ENCODE results near the gene UQCR10.

The UQCR10 gene

DNA sequence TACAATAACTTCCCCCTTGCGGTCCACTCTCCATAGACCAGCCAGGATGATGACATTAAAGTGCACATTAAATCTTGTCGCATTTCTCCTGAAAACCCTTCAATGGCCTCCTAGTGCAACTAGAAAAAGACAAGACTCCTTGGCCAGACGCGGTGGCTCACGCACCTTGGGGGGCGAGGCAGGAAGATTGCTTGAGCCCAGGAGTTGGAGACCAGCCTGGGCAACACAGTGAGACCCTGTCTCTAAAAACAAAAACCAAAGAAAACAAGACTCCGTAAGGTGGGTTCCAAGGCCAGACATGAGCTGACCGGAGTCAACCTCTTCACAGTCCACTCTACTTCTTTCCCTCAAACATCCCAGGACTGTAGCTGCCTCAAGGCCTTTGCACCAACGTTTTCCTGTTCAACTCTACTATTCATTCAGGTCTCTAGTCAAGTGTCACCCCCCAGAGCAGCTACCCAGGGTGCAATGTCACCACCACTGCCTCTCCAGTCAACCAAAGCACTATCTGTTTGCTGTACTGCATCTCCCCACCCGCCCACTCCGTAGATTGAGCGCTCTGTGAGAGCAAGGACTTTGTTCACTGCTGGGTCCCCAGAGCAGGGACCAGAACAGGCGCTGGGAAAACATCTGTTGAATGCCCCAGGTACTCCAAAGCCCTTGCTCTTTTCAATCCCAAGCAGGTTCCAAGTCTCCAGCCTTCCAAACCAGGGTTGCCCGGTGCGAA, 1.1 kb upstream of the UQCR10 start:
- DNase-seq, result no peak

DNA sequence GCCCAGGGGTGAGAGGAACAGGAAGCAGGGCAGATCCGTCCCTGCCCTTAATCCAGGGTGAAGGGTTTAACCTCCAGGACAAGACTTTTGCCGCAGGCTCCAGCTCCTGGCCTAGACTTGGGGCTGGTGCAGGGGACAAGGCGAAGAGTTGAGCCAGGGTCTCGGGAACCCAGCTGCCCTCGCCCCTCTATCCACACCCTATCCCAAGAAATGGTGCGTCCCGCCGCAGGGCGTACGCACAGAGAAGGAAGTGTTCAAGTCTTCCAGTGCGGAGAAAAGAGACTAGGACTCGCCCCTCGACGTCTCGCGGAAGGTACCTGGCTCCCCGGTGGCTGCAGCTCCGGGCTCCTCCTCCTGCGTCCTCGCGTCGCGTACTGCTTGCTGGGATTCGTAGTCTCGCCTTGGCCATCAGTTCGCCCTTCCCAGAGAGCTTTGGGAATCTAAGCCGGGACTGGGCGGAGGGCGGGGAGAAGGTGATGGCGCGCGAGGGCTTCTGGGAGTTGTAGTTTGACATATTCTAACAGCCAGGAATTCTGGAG, 468 bp upstream of the UQCR10 start, which contains the start of gene ZMAT5:
TSS of gene ZMAT5 (minus strand) at position 376 of the 539 bp plus-strand sequence. CDS start 18,463 bp downstream, outside the sequence.
- peak; percentile 90 for DNase-seq

DNA sequence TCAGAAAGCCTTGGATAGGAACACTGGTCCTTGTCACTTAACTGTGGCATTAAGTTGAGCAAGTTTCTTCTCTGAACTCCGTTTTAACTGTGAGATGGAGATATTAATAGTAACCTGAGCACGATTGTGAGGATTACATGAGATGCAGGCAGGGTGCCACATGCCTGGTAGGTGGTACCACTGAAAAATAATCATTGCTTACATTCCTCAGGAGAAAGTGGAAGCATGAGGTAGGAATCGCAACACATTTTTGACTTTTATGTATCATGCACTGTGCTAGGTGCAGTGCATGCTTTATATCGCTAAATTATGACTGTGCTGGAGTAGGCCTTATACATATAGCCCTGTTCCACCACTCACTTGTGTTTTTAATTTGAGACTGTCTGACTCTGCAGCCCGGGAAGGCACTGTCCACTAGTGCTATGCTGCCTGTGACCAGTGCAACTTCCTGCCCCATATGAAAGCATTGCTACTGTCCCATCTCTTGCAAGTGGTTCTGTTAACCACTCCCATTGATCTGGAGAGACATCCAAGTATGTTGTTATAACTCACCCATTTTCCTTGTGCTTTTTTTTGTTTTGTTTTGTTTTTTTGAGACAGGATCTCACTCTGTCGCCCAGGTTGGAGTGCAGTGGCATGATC, 1.0 kb downstream of the UQCR10 start:
- DNase-seq, result no peak

DNA sequence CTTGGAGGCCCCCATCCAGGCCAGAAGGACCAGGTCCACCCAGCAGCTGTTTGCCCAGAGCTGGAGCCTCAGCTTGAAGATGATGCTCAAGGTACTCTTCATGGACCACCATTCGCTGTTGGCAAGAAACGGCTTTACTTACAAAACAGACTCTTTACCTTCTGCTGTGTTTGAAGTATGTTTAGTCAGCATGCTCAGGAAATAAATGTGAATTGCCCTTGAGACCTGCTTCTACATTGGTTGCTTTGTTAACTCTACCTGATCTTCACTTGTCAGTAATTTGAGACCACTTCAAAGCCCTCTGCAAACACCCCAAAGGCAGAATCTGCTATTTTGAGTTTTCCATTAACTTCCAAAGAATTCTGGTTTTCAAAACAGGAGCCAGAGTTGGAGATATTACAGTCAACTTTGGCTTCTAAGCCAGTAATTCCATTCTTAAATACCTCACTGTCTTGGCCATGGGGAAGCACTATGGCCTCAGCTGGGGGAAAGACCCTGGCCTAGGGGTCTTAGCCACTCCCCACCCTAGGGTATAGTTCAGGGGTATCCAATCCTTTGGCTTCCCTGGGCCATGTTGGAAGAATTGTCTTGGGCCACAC, 2.7 kb downstream of the UQCR10 start:
- DNase-seq, result no peak

DNA sequence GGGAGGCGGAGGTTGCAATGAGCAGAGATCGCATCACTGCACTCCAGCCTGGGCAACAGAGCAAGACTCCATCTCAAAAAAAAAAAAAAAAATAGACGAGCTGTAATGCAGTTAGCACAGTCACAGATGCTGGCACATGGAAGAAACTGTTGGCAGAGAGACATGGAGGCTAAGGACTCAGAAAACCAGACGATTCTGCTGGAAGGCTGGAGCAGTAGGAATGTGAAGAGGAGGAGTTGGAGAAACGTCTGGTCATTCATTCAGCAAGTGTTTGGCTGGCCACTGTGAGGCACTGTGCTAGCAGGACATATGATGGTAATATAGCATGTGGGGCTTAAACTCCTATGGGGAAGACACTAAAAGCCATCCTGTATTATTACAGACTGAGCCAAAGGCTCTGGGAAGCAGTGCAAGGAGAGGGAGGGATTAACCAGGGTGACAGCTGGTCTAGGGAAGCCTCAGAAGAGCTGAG, 5.0 kb downstream of the UQCR10 start:
- no peak for DNase-seq

DNA sequence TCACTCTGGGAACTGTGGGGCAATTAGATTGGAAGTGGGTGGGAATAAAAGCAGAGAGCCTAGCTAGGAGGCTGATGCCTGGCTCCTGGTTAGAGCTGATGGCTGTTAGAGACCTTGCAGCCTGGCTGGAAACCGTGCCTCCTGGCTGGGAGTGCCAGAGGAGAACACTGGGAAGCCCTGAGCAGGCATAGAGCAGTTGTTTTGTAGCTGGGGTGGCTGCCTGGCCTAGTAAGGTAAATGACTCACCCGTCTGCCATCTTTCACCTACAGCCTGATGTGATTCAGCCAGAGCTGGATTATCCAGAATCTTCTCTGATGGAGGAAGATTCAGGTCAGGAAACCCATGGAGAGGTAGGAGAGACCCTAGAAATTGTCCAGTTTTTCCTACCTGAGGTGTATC, 6.1 kb downstream of the UQCR10 start:
- no peak for DNase-seq

DNA sequence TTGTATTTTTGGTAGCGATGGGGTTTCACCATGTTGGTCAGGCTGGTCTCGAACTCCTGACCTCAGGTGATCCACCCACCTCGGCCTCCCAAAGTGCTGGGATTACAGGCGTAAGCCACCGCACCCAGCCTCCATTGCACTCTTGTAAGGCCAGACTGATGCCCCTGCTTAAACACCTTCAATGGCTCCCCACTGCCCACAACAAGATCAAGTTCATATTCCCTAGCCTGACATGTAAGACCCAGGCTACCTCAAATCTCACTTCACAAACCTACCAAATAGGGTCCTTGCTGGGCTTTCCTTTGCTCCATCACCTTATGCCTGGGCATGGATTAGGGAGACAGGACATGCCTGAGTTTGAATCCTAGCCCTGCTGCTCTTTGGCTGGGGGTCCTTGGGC, 13.1 kb downstream of the UQCR10 start:
- no peak for DNase-seq

DNA sequence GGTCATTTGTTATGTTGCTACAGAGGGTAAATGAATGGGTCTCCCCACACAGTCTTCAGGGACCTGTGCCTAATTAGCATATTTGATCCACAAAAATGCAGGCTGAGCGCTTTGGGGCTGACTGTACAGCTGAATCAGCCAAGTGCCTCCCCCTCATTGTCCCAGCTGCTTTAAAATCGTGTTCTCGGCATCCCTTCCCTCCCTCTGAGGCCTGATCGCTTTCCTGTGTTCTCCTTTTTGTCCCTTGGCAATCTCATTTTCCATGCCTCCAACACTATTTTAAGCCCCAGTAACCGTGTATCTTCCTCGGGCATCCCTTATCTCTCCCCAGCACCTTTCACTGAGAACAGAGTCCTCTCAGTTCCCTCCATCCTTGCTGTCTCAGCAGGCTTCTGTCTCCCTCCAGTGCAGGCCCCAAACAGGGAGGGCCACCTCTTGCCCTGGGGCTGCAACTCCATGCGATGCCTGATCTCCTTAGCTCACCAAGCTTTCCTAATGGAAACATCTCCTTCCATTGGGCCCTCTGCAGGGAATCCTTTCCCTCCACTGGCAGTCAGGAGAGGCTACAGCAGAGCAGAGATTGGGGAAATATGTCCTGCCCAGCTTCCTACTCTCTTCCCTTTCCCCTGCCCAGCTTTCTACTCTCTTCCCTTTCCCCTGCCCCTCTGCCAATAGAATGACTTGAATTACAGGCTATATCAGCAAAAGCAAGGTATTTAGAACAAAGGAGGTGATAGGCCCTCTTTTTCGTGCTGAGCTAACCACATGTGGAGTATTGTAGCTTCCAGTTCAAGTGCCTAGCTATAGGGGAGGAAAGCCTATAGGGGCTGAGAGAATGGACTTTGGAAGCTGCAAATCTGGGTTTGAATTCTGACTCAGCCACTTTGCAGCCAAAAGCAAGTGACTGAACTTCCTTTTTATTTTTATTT, 13.8 kb downstream of the UQCR10 start:
- no peak for DNase-seq

DNA sequence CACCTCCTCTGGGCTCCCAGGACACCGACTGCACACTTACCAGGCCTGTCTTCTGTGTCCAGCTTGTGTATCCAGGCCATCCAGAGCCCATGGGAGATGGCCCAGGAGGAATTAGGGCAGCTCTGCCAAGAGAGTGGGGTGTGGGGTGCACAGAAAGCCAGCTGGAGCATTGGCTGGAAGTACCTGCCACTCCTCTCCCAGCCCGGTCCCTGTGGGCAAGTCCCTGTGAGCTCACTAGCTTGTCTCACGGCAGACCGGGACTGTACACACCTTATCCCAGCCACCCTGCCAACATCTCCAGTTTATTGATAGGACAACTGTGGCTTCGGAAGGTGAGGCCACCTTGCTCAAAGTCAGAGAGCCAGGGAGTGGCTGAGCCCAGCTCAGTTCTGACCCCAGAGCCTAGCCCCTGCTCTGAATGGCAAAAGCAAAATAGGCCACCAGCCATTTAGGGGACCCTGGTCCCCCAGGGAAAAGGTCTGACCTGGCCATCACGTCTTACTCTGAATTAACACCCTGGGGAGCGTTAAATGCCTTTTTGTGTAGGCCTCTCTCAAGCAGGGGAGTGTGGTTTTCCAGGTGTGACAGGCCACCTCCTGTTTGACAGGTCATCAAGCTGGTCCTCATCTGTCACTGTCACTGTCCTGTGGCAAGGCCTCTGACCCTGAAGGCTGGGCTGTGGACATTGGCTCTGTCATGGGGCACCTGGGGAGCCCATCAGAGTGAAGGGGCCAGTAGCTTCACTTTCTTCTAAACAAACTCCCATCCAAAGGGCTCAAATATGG, 15.1 kb downstream of the UQCR10 start:
- no peak for DNase-seq

DNA sequence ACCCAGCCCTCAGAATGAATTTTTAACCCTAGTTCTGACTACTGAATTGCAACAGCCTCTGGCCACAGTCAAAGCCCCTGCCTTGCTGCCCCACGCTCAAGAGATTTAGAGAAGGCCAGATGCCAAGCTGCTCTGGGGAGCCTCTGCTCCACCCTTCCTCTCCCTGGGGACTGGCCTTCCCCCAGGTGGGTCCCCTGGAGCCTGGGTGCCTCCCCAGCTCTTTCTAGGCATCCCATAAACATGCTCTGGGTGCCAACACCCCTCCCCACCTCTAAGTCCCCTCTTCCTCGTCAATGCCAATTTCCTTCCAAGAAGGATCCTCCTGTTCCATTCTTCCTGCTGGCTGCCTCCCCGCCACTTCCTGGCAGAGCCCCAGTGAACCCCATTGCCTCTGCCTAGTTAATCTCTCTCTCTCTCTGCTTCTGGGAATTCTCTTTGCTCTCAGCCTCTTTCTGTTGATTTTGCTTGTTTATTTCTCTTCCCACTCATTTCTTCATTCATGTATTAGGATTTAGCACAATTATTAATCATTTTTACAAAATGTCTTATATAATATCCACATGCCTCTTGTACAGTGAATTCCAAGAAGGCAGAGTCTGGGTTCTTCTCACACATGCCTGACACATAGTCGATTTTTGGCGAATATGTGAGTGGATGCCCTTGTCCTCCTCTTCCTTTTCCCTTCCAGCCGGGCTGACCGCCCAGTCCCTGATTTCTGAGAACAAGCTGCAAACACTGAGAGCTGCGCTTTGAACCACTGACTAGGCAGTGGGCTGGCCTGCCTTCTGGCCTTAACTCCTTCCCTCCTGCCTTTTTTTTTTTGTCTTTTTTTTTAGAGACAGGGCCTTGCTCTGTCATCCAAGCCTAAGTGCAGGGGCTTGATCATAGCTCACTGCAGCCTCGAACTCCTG, 17.5 kb downstream of the UQCR10 start:
- DNase-seq, result no peak

DNA sequence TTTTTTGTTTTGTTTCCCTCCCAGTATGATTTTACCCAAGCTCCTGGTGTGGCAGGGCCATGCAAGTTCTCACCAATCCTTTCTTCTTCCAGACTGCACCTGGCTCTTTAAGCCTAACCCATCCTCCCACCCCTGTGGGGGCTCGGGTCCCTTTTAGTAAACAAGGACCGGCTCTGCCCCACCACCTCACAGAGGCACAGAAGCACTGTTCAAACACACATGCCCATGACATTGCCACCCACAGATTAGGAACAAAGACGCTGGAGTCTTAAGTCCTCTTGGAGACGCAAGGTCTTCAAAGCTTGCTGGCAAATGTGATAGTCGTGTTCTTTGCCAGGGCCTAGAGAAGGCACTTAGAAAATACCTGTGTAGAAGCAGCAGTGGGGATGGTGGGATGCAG, 18.9 kb downstream of the UQCR10 start:
- no peak for DNase-seq

DNA sequence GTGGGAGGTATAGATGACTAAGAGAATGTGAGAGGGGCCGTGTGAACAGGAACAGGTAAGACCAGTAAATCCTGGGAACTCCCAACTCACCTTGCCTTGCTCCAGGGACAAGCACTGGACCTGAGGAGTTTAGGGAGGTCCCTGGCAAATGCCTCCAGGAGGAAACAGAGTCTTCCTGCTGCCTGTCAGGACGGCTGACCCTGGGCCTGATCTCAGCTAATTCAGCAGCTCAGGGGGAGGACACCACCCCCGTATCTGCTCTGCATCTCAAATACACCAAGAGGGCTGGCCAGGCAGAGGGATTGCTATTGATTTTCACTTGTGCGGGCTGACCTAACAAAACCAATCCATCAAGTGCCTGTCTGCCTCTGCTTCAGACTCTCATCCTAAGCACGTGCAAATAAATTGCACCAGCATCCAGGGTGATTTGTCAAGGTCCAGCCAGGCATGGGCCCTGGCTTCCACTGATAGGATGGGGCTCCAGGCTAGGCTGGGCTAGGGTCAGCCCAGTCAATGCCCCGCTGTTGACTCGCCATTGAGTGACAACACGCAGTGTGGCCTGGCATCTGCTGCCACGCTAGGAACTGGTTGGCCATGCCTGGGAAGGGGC, 20.3 kb downstream of the UQCR10 start:
- no peak for DNase-seq

DNA sequence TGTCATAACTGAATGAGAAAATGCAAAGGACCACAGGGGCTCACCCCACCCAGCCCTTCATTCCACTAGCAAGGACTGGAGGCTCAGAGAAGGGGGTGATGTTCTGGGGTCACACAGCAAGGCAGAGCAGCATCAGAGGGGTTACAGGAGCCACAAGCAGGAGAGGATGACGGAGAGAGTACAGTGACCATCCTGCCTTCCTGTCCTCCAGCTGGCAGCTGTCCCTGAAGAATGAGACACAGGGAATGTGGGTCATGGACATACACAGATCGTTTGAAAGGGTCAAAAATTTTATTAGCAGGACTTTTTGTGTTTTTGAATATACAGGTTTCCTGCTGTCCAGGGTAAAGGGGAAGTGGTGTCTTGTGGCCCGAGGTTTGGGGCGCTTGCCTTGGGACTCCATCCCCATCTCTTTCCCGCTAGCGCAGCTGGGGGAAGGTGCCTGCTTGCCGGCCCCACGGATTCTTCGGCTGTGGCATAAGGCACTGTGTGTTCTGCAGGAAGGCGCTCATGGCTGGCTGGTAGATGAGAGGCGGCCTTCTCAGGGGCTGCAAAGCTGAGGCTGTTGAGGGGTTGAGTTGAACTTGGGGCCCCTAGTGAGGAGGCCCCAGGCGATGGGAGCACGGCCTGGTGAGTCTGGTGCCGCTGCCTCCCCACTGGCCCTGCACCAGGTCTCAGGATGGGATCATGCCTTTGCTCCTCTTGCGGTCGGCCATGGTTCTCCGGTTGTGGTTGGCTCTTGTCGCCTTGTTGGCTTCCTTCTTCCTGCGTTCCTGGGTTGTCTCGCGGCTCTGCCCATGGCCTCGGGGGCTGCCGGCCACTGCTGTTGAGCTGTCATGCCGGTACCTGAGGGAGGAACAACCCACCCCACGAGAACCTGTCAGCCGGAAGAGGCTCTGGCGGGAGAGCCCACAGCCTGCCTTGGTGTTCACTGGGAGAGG, 21.4 kb downstream of the UQCR10 start:
- no peak for DNase-seq

DNA sequence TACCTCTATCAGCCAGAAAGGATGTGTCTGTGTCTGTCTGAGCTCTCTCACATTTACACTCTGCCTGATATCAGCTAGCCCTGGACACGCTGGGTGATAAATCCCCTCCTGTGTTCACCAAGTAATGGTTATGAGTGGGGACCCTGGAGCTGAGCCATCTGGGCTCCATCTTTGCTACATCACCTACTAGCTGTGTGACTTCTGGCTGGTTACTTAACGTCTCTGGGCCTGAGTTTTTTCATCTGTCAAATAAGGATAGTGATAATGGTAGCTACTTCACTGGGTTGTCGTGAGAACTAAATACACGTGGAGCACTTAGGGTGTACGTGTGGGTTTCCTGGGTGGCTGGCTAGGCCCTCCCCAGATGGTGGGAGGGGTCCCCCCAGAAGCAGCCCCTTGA, 22.9 kb downstream of the UQCR10 start:
- no peak for DNase-seq

DNA sequence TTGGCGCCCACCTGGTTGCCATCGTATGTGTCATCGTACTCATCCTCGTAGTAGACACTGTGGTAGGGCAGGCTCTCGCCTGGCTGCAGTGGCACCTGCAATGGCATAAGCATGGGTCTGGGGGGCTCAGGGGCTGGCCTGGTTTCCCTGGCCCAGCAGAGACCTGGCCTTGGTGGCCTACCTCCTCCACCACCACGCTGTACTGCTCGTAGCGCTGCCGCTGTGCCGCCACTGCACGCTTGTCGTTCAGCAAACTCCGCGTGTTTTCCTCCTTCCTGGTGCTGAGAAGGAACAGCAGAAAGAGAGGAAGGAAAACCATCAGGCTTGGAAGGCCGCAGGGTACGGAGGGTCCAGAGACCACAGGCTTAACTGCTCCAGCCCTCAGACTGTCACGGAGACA, 26.2 kb downstream of the UQCR10 start:
- DNase-seq, result no peak

DNA sequence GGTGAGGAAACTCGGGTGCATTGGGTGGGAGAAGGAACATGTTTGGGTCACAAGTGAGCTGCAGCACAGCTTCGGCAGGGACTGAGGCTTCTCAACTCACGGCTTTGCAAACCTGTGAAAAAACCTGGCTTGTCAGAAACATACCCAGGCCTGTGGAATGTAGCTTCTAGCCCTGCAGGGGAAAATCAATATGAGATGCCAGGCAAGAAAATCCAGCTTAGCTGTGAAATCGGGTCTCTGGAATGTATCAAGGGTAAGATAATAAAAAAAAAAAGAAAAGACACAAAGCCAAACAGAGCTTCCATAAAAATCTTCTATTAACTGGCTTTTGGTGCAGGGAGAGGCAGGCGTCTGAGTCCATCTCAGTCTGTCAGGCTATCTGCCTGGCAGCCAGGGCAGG, 28.5 kb downstream of the UQCR10 start:
- no peak for DNase-seq

DNA sequence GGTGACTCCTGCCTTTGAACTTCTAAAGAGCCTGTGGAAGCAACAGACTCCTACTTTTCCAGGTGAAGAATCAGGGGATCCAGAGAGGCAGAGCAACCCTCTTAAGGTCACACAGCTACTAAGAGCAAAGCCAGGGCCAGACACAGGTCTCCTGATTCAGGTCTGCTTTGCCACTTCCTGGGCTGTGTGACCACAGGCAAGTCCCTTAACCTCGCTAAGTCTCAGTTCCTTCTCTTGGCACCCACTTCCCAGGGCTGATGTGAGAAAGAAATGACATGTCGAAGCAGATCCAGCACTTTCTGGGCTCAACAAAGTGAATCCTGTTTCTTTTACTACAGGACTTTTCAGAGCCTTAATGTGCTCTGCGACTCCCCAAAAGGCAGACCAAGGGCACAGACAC, 30.2 kb downstream of the UQCR10 start:
- no peak for DNase-seq

DNA sequence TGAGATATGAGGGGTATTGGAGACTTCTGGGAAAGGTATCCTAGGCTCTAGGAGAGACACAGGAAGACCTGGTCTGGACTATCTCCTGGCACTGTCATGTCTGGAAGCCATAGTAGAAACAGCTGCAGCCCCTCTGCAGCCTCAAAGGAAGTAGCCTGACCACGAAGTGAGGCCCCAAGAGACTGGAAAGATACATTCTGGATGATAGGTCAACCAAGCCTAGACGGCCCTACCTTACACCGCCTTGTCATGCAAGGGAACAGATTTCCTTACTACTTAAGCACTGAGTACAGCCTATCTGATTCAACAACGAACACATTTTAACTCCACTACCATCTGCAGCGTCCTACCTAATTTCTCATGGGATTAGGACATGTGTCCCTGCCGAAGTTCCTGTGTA, 31.1 kb downstream of the UQCR10 start:
- no peak for DNase-seq

DNA sequence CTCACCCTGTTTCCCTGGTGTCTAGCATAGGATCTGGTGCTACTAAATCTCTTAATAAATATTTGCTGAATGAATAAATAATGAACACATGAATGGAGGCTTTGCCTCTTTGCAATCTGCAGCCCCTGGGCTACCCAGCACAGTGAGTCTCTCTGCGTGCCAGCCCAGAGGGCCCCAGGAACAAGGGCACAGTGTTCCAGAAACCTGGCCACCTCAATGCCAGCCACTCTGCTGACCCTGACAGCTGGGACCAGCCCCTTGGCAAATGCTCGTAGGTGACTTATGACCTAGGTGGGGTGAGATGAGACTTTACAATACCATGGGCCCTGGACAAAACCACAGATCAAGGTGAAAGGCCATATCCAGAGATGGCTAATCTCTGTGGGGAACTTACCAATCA, 31.6 kb downstream of the UQCR10 start:
- no peak for DNase-seq
